HG02852 (cell line): Measurements from ENCODE around the gene RAB11FIP4.

Experiments used
- ATAC-seq: cut with Tn5 transposase; IDR thresholded peaks from one replicate; pipeline ENCODE4 v1.9.1; 2021; ENCODE audit warnings: mild to moderate bottlenecking, moderate library complexity; ENCODE audit not compliant: unreplicated experiment

Gene RAB11FIP4

DNA sequence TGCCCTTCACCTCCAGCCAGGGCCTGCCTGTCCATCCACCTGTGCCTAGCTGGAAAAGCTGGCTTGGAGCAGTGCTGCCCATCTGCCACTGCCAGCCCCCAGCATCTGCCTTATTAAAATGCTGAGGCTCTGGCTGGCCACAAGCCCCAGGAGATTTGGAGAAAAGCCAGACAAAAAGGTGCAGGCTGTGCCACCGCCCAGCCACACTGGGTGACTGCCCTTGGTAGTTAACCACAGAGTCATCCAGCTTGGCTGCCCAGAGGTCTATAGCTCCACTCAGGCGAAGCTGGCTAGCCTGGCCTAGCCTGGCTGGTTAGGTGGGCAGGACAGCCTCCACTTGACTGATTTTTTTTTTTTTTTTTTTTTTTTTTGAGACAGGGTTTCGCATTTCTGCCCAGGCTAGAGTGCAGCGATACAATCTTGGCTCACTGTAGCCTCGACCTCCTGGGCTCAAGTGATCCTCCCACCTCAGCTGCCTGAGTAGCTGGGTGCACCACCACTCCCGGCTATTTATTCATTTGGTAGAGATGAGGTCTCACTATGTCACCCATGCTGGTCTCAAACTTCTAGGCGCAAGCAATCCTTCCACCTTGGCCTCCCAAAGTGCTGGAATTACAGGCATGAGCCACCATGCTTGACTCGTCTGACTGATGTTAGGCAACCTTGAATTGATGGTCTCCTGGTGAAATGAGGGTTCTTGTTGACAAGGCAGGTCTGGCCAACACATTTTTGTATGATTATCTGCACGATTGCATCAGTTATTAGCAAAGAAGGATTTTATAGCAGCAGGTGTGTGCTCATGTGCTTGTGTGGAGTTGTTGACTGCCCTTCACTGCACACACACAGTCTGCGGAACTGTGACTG lies 103.8 kb downstream of the RAB11FIP4 start:
- ATAC-seq = no peak

DNA sequence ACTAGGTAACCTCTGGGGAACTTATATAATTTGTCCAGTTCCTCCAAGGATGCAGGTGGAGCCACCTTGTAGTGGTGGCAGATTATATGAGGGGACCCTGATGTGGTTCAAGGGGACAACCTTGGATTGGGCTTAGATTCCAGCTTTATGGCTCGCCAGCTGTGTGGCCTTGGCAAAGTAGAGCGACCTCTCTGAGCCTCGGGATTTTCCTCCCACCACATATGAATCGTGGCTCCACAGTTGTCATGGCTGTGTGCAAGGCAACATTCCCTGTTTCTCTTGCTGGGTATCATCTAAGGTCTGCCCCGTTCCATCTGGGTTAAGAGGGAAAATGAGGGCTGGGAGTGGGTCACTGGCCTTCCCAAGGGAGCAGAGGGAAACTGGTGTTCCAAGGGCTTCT lies 104.6 kb downstream of the RAB11FIP4 start:
- no peak for ATAC-seq

DNA sequence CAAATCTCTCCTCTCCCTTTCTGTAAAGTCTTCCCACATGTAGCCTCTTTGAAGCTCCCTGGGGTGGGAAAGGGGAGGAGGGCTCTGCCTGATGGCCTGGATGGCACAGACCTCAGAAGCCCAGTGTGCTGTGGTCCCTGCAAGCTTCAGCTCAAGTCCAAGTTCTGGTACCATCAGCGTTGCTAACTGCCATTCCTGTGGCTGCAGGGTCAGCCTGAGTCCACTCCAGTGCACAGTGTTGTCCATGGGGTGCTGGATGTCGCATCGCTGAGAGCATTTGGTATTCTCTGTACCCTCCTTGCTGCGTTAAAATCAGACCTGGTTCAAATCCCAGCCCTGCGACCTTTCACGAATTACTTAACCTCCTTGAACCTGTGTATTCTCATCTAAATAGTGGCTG lies 105.1 kb downstream of the RAB11FIP4 start:
- ATAC-seq = no peak

DNA sequence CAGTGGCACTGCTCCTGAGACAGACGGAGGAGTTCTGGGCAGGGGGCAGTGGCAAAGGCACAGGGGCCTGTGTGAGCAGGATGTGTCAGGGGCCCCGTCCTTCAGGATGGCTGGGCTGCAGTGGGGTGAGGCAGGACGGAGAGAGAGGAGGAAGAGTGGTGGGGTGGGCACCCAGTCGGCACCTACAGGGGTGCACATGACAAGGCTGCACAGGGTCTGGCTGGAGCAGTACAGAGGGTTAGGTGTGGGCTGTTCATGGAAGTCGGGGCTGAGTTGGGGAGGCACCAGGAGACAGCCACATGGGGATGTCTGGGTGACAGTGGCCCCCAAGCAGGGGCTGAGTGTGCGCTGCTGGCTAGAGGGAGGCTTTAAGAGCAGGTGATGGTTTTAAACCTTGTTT lies 106.0 kb downstream of the RAB11FIP4 start:
- no peak for ATAC-seq

DNA sequence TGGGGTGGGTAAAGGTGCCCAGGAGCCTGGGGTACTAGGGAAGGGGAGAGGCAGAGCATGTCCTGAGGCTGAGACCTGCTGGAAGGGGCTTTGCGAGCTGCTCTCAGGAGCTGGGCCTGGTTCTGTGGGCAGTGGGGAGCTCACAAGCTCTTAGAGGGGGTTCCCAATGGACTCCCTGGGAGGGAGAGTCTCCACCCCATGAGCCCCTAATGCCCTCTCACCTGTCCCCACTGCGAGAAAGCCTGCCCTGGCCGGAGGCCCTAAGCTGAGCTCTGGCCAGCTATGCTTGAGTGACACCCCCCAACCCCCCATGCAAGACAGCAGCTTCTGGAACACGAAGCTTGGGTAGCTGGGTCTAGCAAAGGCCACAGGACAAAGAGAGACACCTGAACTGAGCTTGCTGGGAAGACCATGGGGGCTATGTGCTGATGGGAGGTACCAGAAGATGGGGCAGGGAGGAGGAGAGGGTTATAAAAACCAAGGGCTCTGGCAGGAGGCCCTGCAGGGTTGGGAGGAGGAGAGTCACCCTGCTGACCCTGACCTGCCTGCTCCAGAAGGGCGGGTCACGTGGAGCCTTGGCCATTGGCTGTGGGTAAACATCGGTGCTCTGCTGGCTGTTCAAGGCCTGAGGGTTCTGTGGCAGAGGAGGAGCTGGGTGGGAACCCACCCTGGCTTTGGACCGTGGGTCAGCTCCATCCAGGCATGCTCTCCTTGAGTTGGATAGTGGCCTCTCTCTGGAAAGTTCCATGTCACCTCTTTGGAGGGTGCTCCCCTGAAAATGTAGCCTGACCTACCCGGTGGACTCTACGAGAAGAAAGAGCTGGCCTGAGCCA lies 106.7 kb downstream of the RAB11FIP4 start:
- no peak for ATAC-seq

DNA sequence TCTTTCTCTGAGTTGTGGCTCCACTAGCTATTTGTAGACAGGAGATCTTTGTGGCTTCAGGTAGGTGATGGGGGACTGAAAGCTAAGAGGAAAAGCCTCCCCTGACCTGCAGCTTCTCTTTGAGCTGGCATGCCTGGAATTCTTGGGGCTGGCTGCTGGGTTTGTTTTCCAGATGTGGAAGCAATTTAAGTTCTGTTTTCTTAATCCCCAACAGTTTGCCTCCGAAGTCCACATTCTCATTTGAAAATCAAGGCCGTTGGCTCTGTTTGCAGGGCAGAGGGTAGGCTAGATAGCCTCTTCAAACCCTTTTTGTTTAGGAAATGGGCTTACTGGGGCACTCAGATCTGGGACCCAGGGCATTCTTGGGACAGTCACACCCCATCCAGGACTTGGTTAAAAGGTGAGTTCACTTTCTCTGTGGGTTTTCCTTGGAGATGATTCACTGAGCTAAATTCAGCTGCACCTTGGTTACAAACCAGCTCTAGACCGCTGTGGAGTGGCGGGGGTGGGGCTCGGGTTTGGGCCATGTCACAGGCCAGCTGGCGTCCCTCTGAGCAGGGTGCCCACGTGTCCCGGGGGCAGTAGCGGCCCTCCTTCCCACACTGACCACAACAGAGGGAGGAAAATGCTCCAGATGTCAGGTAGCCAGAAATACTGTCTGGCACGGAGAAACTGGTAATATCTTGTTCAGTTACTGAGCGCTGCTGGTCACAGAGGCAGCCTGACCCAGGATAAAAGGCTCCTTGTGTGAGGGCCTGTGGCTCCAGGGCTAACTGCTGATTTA lies 108.5 kb downstream of the RAB11FIP4 start:
- ATAC-seq = no peak

DNA sequence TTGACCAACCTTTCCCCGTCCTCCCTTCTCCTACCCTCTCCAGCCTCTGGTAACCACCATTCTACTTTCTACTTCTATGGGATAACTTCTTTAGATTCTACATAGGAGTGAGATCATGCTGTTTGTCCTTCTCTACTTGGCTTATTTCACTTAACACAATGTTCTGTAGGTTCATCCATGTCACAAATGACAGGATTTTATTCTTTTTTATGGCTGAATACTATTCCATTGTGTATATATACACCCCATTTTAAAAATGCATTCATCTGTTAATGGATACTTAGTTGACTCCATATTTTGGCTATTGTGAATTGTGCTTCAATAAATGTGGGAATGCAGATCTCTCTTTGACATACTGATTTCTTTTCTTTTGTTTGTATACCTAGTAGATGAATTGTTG lies 115.0 kb downstream of the RAB11FIP4 start:
- no peak for ATAC-seq

DNA sequence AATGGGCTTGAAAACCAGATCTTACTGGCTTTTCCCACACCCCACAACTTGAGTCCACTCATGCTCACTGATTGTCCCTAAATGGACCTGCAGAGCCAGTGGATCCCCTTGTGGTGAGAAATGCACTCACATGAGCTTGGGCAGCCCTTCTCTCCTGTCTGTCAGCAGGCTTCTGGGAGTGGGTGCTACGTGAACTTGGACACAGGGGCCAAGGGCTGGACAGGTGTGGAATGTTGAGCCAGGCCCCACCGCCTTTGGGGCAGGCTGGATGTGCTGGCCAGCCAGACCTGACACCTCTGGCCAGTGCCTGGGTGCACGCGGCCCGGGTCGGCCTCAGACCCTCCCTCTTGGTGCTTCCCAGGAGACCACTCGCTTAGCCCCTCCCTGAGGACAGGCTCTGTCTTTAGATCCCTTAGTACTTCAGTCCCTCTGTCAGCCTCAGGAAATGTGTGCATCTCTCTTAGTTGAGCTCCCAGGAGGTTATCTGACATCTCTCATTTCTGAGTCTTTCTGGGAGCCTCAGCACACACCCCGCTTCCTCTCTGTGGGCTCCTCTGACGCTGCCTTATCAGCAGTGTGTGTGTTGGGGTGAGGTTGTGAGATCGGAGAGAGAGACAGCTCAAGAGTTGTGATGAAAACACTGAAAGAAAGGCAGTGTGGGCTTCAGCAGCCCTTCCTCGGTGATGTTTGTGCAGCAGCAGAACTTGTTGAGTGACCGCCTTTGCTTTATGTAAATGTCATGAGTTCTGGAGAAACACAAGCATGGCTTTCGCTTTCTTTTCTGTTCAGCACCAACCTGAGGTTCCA lies 117.0 kb downstream of the RAB11FIP4 start:
- peak; percentile 76 for ATAC-seq

DNA sequence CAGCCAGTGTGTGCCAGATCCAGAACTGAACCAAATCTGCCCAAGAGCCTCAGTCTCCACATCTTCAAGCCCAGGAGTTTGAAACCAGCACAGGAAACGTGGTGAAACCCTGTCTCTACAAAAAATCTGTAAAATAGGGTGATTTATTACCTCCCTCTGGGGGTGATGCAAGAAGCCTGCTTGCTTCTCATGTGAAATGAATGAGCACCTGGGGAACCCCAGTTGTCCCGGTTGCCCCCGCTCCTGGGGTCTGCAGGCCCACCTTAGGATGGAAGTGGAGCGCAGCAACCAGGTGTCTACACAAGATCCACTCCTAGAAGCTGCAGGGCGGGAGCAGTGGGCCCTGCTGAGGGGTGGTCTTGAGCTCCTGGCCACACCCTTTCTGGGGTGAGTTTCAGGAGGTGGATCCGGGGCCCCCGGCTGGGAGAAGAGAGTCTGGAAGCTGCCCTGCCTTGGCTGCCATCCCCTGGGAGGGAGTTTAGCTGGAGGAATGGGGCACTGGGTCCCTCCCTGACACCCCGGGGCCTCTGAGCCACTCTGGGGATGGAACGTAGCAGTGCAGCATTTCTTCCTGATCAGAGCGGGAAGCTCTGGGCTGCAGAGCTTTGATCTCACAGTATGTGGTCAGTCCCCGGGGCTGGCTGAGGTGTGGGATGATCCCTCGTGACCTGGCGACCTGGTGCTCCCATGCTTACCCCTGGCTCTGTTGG lies 117.8 kb downstream of the RAB11FIP4 start:
- ATAC-seq = peak; percentile 18

DNA sequence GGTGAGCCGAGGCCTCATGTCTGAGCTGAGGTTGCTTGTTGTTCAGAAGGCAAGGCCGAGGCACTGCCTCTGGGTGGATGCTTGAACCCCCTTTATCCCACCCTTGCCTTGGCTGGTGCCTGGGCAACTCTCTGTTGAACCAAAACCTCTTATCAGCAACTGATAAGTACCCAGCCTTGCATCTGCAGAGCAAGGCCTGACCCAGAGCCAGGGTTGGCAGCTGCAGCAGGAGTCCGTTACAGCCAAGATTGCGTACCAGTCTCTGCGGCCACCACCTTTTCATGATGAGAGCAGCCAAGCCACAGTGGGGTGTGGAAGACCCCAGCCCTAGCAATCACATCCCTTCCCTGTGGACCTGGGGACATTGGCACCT lies 118.3 kb downstream of the RAB11FIP4 start:
- no peak for ATAC-seq

DNA sequence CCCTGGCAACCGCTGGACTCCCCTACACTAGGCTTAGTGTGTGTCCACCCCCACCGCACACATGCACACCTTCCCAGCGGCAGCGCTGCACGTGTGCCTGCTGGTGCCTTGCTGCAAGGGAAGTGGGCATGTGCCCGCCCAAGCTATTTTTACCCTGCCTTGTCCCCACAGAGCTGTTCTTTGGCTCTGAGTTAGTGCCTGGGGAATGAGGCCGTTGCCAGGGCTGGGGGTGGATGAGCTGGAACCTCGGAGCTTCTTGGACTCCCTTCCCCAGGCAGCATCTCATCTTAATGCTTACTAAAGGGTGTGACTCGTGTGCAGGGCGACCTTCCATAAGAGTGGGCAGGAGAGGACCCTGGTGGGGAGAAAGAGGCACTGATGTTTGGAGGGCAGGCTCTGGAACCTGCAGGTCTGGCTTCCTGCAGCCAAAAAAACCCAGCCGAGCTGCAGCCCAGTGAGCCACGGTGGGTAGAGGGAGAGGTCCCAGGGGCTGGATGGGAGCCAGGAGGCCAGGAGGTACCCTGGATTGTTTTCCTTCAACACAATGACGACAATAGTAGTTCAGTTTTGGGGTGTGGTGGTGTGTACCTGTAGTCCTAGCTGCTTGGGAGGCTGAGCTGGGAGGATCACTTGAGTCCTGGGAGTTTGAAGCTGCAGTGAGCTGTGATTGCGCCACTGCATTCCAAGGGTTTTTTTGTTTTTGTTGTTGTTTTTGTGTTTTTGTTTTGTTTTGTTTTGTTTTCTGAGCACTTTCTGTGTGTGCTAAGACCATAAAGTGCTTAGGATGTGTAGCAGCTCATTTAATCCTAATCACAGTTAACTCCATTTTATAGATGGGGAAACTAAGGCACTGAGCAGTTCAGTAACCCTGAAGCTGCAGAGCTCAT lies 119.1 kb downstream of the RAB11FIP4 start:
- ATAC-seq = no peak

DNA sequence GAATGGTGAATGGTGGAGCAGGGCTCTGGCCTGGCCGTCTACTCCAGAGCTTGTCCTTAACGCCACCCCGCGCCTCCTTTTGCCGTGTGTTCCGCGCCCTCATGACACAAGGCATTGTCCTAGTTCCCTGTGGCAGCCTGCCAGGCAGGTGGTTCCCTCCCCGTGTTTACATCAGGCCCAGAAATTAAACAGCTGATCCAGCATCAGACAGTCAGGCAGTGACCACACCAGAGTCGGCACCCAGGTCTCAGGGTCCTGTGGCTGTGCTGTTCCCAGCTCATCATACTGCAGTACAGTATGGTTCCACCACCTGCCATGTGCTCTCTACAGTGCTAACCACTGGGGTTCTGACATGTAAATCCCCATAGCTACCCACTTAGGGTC lies 119.7 kb downstream of the RAB11FIP4 start:
- no peak for ATAC-seq

DNA sequence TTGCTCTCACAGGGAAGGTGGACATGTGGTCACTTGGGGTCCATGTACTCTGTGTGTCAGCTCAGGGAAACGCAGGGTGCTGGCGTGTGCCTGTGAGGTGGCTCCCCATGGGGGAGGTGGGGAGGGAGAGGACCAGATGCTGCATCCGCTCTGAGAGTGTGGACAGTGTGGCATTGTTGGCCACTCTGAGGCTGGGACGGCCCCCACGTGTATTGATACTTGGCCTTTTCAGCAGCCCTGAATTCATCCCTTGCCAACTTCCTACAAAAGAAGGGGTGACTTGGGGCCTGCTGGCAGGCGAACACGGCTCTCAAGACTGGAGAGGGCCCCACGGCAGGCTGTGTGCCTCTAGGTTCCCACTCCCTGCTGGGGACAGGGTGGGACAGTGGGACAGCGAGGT lies 120.1 kb downstream of the RAB11FIP4 start:
- ATAC-seq = no peak

DNA sequence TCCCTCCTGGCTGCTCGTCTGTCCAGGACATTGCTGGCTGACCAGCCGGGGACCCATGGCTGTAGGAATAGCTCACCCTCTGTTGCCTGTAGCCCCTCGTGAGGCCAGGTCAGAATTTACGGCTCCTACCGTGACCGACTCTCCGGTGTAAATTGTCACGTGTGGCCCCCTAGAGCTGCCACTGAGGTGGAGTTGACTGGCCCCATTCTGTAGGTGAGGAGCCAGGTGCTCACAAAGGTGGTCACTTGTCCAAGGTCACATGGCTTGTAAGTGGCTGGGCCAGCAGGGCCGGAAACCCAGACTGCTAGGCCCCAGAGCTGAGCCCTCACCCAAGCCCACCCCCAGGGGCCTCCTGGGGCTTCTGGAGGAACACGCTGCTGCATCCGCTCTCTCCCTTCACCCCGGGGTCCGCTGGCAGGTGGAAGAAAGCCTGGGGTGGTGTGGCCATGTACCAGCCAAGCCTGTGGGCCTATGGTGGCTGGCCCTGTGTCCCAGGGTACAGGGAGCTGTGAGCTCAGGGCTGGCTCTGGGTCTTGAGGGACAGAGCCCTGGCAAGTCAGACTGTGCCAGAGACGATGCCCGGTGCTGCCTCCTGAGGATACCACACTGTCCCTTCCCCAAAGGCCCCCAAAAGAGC lies 120.7 kb downstream of the RAB11FIP4 start:
- ATAC-seq = no peak

DNA sequence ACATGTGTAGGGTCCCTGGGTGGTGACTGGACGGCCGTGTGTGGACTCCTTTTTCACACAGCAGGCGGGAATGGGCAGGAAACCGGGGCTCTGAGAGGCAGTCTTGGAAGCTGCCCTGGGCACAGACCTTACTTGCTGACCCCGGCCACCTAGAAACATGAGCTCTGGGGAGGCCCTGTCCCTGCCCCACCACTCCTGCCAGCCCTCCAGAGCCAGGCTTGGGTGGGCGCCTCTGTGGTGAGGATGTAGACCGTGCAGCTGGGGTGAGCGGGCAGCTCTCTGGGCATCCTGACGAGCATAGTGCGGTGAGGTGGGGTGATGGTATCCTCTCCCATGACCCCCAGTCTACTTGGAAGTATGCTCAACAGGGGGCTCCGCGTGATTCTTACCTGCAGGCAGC lies 121.3 kb downstream of the RAB11FIP4 start:
- no peak for ATAC-seq

DNA sequence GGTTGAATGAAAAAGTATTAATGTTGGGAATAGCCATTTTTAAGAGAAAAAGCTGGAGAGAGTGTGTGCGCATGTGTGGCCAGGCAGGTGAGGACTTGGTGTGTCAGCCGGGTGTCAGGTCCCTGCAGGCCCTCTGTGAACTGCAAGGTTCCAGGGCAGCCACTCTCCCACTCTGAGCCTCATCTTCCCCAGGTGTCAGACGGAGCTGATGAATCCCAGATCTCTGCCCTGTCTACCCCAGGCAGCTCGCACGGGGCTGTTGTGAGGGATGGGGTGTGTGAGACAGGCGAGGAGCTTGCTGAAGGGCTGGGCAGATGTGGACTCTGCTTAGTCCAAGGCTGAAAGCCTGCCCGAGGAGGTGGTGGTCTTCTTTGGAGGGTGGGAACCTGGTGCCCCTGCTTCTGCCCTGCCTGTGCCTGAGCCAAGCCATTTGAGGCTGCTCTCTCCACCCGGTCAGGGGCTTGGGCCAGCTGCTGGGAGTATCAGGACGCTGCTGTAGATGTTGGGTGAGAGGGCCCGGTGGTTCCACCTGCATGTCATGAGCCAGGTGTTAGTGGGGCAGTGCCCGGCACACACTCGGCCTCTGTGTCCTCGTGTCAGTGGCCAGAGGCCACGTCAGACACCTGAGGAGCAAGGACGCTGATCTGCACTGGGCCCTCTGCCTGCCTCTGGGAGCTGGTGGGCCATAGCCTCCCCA lies 122.4 kb downstream of the RAB11FIP4 start:
- ATAC-seq = no peak

DNA sequence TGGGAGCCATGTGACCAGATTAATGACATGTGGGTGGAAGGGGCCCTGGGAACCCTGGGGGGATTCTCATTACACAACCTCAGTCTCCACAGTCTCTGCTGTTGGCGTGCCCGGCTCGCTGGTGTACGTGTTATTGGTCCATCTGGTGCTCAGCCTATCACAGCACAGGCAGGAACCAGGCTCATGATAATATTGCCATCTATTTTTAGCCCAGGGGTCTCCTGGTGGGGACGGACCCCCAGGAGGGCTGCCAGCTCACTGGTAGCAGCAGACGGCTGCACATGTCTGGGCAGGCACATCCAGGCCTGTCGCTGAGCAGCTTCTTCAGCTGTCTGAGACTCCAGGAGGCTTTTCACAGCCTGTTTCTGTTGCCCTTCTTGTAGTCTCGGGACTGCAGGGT lies 123.8 kb downstream of the RAB11FIP4 start:
- no peak for ATAC-seq

DNA sequence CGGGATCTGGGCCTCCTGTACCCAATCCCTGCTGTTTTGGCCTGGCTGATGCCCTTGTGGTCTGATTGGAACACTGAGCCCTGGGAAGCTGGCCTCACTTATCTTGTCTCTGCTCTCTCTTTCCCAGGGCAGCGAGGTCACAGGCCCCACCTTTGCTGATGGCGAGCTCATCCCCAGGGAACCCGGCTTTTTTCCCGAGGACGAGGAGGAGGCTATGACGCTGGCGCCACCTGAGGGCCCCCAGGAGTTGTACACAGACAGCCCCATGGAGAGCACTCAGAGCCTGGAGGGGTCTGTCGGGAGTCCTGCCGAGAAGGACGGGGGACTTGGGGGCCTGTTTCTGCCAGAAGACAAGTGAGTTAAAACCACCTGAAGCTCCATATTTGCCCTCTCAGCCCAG lies 126.0 kb downstream of the RAB11FIP4 start:
- ATAC-seq = no peak
